Stimulated activated naive CD8-positive, alpha-beta T cell treated with anti-CD3 and anti-CD28 coated beads, Interleukin-15, amount 100 ng/mL, for 72 hours (primary cell): ENCODE results near the gene ASPHD1.
"Not testable (repeated sequence)": the region's sequence is repeated elsewhere in the genome, so short reads cannot be mapped to it uniquely, and the experiment has no call there.

Source experiments
- ATAC-seq: fragments of 150-1000 bp; cut with Tn5 transposase; 2 replicates; pipeline ENCODE4 v1.10.0; 2021; ENCODE audit warnings: mild to moderate bottlenecking, moderate library complexity
- DNase-seq, 2 donors: peaks; one replicate each; pipeline ENCODE4 v3.0.0; 2021 to 2022
- H3K27ac Mint-ChIP-seq, 2 donors: one replicate each; pipeline ENCODE4 v1.8.0; 2022; ENCODE audit warnings: mild to moderate bottlenecking in 2 of 2, mixed read lengths in 2 of 2, moderate library complexity in 2 of 2
- H3K27me3 Mint-ChIP-seq: one replicate; pipeline ENCODE4 v1.8.0; 2022; ENCODE audit warnings: mixed read lengths
- H3K4me1 Mint-ChIP-seq: one replicate; pipeline ENCODE4 v1.8.0; 2022; ENCODE audit warnings: mild to moderate bottlenecking, mixed read lengths
- H3K4me3 Mint-ChIP-seq, 2 donors: one replicate each; pipeline ENCODE4 v1.8.0; 2022; ENCODE audit warnings: mild to moderate bottlenecking in 2 of 2, mixed read lengths in 2 of 2, moderate library complexity in 1 of 2
- H3K9me3 Mint-ChIP-seq, 2 donors: one replicate each; pipeline ENCODE4 v1.8.0; 2022; ENCODE audit warnings: mixed read lengths in 2 of 2

The ASPHD1 gene, protein sequence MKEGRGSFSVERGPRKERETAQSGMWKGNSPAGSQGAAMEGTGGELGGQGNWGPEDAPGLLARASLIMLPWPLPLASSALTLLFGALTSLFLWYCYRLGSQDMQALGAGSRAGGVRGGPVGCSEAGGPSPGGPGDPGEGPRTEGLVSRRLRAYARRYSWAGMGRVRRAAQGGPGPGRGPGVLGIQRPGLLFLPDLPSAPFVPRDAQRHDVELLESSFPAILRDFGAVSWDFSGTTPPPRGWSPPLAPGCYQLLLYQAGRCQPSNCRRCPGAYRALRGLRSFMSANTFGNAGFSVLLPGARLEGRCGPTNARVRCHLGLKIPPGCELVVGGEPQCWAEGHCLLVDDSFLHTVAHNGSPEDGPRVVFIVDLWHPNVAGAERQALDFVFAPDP

DNA sequence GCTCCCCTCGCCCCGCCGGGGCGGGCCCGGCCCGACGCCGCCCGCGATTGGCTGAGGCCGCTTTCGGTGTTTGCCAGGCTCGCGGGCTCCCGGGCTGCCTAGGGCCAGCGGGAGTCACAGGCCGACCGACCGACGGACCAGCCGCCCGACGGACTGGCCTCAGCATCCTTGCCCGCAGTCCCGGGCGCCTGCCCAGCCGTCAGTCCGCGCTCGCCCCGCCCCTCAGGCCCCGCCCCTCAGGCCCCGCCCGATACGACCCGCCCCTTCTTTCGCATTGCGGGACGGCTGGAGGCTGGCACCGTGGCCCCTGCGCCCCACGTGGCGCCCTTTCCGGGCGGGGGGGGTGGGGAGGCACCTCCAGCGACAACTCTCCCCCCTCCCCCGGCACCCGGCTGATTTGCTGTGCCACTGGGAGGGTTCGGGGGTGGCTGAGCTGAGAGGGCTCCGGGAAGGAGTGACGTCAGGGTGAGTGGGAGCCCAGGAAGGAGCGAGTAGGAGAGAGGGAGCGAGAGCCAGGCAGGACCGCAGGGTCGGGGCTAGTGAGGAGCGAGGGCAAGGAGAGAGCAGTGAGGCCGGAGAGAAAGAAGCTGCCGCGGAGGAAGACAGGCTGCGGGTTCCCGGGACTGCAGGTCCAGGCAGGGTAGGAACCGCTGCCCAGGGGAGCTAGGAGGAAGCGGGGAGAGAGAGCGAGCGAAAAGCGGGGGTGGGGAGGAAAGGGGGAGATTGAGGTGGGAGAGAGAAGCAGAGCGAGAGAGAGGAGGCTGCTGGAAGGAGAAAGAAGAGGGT lies at the start of gene ASPHD1:
ASPHD1 (plus strand) TSS at position 387 of the 786 bp plus-strand sequence. CDS start 484 bp downstream, outside the sequence.
- ATAC-seq (peak; percentile 87), DNase-seq (peak; percentile 59 to 82)
- no peaks in the 10 kb centered on the region for H3K9me3 Mint-ChIP-seq
- peaks cover 50% of the 10 kb centered on the region for H3K27me3 Mint-ChIP-seq
- no peak within 1 kb of the TSS for H3K27ac Mint-ChIP-seq
- peak within 1 kb of the TSS; percentile 77 to 80 for H3K4me3 Mint-ChIP-seq
- peaks cover 28% of the 10 kb centered on the region for H3K4me1 Mint-ChIP-seq

DNA sequence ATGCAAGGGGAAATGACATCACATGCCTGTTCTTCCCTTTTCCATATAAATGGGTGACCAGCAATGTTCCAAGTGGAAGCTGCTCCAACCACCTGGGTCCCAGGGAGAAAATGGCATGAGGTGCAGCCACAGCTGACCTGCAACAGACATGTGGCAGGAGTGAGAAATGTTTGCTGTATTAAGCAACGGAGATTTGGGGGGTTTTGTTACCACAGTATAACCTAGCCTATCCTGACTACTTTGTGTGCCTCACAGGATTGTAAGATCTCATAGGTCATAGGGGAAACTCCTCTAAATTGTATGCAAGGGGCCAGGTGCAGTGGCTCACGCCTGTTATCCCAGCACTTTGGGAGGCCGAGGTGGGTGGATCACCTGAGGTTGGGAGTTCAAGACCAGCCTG lies 49.3 kb upstream of the ASPHD1 start:
- Mint-ChIP-seq H3K27me3 (no peaks in the 10 kb centered on the region), H3K4me3 (no peak overlapping the region), H3K4me1 (peaks cover 25% of the 10 kb centered on the region), H3K27ac (no peak overlapping the region), H3K9me3 (no peaks in the 10 kb centered on the region)
- ATAC-seq (no peak), DNase-seq (no peak)

DNA sequence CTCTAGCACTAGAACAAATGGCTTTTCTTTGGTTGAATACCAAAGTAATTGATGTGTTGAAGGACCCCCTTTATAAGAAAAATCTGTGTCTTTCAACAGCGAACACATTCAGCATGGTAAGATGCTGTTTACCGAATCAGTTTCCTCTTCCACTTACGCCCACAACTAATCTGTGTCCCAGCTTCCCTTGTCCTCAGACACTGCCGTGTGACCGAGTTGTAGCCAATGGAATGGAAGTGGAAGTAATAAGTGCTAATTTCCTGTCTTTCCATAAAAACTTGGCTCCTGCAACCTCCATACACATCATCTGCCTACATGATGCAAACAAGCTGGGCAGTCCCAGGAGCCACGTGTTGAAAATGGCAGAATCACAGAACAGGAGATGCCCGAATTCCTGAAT lies 47.6 kb upstream of the ASPHD1 start:
- ATAC-seq = no peak
- Mint-ChIP-seq H3K4me3 (no peak overlapping the region), H3K27ac (no peak overlapping the region), H3K4me1 (peaks cover 20% of the 10 kb centered on the region), H3K27me3 (no peaks in the 10 kb centered on the region), H3K9me3 (no peaks in the 10 kb centered on the region)
- DNase-seq = no peak

DNA sequence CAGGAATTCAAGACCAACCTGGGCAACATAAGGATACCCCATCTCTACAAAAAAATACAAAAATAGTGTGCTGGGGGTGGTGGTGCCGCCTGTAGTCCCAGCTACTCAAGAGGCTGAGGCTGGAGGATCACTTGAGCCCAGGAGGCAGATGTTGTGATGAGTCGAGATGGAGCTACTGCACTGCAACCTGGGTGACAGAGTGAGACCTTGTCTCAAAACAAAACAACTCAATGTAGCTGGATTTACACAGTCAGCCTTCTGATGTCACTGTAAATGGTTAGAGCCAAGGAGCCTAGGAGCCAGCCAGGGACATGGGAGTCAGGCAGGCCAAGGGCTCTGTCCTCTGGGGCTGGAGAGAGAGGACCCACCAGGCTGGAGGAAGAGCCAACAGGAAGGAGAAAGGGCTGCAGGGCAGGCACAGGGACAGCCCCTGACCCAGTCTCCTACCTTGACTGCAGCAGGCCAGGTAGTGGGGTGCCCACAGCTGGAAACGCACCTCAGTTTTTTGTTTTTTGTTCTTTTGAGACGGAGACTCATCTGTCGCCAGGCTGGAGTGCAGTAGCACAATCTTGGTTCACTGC lies 45.7 kb upstream of the ASPHD1 start:
- Mint-ChIP-seq H3K27ac (peak overlapping the region in 1 of 2 donors; percentile 75), H3K9me3 (no peaks in the 10 kb centered on the region), H3K4me1 (peaks cover 29% of the 10 kb centered on the region), H3K4me3 (no peak overlapping the region), H3K27me3 (no peaks in the 10 kb centered on the region)
- ATAC-seq (no peak), DNase-seq (no peak)

DNA sequence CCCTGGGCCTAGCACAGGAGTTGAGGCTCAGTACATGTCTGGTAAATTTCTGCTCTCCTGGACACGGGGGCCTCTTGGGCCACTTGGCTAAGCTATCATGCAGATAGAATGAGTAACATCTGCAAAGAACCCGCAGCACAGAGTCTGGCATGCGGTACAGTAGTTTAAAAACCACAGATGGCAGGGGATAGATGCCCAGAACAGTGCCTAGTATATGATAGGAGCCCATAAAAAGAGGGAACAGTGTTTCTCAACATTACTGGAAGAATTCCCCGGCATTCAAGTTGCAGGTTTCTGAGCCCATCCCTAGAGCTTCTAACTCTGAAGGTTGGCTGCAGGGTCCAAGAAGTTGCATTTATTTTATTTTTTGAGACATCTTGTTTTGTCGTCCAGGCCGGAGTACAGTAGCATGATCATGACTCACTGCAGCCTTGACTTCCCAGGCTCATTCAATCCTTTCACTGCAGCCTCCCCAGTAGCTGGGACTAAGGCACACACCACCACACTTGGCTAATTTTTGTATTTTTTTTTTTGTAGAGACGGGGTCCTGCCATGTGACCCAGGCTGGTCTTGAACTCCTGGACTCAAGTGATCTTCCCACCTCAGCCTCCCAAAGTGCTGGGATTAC lies 43.0 kb upstream of the ASPHD1 start:
- Mint-ChIP-seq H3K27me3 (no peaks in the 10 kb centered on the region), H3K9me3 (no peaks in the 10 kb centered on the region), H3K4me3 (no peak overlapping the region), H3K27ac (peak overlapping the region in 1 of 2 donors; percentile 24), H3K4me1 (peaks cover 47% of the 10 kb centered on the region)
- DNase-seq = no peak
- ATAC-seq = no peak

DNA sequence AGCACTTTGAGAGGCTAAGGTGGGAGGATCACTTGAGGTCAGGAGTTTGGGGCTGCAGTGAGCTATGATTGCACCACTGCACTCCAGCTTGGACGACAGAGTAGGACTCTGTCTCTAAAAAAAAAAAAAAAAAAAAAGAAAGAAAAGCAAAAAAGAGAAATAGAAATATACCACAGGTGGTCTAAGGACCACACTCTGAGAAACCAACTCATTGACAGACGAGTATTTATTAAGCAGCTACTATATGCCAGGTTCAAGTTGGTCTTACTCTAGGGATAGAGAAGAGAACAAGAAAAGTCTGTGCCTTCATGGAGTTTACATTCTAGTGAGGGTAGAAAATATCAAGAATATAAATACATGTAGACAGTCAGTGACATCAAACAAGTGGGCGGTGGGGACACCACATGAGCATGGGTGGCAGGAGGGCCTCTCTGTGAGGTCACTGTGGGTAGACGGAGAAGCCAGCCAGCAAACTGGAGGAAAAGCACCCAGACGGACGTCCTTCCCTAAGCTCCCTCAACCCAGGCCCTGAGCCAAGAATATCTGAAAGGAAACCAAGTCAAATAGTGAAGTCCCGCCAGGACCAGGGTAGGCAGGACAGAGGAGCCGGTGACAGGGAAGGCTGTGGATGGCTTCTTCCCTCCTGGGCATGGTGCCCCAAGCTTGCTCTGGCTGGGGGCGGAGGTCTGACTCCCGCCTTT lies 42.0 kb upstream of the ASPHD1 start:
- Mint-ChIP-seq H3K27ac (no peak overlapping the region), H3K4me1 (peaks cover 53% of the 10 kb centered on the region), H3K4me3 (no peak overlapping the region), H3K9me3 (no peaks in the 10 kb centered on the region), H3K27me3 (no peaks in the 10 kb centered on the region)
- DNase-seq (no peak), ATAC-seq (no peak)

DNA sequence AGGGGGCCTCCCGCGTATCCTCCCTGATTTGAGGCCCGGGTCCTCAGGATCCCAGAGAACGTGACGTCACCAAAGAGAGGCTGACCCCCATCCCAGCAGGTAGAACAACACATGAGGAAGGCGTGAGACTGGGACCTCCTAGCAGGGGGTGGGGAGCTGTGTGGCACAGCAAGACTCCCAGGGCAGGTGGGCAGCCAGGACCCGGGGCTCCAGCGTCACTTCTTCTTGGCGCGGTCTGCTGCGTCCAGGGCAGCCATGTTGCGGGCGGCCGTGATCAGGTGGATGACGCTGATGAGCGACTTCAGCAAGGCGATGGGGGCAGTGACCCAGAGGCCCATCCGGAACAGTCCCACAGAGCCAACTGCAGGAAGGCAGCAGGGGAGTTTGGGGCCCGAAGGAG lies 41.3 kb upstream of the ASPHD1 start:
- Mint-ChIP-seq H3K4me1 (peaks cover 59% of the 10 kb centered on the region), H3K9me3 (no peaks in the 10 kb centered on the region), H3K27ac (no peak overlapping the region), H3K4me3 (no peak overlapping the region), H3K27me3 (no peaks in the 10 kb centered on the region)
- DNase-seq (no peak), ATAC-seq (no peak)

DNA sequence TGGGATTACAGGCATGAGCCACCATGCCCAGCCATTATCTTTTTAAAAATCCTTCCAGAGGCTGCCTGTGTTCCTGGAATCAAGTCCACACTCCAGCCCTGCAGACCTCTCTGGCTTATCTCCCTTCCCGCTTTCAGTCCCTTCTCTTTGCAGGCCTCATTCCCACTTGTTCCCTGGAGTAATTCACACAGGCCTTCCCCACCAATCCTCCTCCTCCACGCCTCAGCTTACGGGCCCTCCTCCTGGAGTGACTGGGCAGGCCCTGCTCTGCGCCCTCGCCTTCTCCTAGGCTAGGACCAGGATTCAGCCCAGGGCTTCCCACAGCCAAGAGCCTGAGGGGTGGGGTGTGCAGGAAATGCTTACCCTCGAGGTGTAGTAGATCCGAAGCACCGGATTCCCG lies 40.1 kb upstream of the ASPHD1 start:
- H3K4me1 Mint-ChIP-seq = peaks cover 54% of the 10 kb centered on the region
- H3K4me3 Mint-ChIP-seq = no peak overlapping the region
- no peaks in the 10 kb centered on the region for H3K27me3 Mint-ChIP-seq
- ATAC-seq = no peak
- no peak overlapping the region for H3K27ac Mint-ChIP-seq
- H3K9me3 Mint-ChIP-seq = no peaks in the 10 kb centered on the region
- DNase-seq = no peak

DNA sequence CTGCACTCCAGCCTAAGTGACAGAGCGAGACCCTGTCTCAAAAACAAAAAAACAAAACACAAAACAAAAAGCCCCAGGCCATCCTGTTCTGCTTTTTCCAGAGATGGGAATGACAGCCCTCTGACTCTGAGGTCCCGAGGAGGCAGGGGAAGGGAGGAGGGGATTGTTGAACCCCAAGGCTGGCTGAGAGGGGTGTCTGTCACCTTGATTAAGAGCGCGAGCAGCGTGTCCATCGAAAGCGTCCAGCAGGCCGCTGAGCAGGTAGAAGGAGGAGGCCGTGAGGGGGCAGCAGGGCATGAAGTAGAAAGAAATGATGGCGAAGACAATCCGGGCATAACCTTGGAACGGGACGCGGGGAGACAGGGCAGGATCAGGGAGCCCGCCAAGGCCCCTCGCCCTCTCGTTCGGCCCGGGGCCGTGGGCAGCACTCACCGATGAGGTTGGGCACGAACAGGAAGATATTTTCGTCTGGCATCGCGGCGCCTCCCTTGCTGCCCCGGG lies 37.9 kb upstream of the ASPHD1 start:
- ATAC-seq (no peak), DNase-seq (peak in 1 of 2 donors; percentile 15)
- Mint-ChIP-seq H3K9me3 (no peaks in the 10 kb centered on the region), H3K4me1 (peaks cover 54% of the 10 kb centered on the region), H3K27ac (peak overlapping the region; percentile 98 to 99), H3K4me3 (peak overlapping the region; percentile 93 to 96), H3K27me3 (no peaks in the 10 kb centered on the region)

DNA sequence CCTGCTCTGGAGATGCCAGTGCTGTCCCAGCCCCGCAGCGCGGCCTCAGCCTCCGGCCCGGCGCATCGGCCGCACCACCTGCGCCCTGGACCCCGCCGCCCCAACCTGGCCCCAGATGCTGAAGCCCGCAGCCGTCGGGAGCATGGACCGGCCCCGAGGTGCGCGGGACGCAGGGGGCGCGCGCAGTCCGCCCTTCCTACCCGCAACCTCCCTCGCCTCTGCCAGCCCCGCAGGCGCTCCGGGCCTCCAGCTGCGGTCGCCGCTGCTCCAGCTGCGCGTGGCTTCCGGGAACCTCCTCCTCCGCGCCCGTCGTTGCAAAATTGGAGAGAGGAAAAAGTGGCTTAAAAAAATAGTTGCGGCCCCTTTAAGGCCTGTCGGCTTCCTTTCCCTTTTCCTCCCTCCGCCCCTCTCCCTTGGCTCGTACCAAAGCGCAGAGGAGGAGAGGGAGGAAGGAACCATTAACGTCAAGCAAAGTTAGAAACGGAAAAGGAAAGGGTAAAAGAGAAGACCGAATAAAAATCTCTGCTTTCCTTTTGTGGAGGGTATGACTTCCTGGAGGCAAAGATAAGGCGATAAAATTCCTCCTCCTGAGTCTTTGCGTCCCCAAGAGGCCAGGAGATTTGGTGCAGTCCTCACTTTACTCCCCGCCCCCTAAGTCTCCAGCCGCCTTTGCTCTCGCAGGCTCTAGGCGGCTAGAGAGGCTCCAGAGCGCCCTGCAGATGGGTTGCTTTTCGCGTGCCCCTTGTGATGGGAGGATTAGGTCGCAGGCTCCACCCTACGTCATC lies 37.2 kb upstream of the ASPHD1 start, which contains the start of gene CDIPT:
CDIPT (minus strand) TSS at position 343 of the 785 bp plus-strand sequence. CDS start 369 bp downstream, outside the sequence.
- Mint-ChIP-seq H3K4me1 (peaks cover 53% of the 10 kb centered on the region), H3K9me3 (no peaks in the 10 kb centered on the region), H3K27ac (peak within 1 kb of the TSS; percentile 99), H3K27me3 (no peaks in the 10 kb centered on the region), H3K4me3 (peak within 1 kb of the TSS; percentile 93 to 96)
- peak; percentile 99 for ATAC-seq
- peak; percentile 92 to 95 for DNase-seq

DNA sequence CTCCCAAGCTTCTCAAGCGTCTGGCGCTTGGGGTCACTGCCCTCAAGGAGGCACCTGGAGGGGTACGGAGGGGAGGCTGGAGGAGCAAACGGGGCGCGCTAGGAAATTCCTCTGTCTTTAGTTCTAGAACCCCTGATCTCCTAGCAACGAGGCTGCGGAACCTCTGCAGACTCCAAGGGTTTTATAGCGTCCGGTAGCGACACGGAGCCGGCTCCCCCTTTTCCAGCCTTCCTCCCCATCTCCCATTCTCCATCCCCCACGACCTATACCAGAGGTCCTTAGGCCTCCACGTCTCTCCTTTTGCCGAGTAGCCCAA lies 36.7 kb upstream of the ASPHD1 start:
- no peaks in the 10 kb centered on the region for H3K27me3 Mint-ChIP-seq
- H3K4me3 Mint-ChIP-seq = peak overlapping the region; percentile 93 to 96
- peaks cover 48% of the 10 kb centered on the region for H3K4me1 Mint-ChIP-seq
- H3K9me3 Mint-ChIP-seq = no peaks in the 10 kb centered on the region
- peak overlapping the region; percentile 33 to 99 for H3K27ac Mint-ChIP-seq
- no peak for ATAC-seq
- DNase-seq = no peak

DNA sequence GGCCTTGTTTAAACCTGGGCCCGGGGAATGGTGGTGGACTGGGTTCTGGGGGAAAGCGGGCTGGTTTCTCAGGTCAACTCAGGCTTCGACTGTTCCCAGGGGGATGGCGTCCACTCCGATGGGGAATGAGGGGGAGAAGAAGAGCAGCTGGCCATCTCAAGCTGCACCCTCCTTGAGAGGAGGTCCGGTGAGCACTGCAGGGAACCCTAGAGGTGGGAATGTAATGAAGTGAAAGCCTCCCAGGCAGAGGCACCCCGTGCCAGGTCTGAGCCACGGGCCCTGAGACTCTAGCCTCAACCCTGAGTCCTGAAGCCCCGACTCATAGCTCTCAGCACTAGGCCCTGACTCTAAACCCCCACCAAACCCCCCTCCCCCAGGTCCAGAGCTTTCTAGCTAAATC lies 36.1 kb upstream of the ASPHD1 start:
- H3K27ac Mint-ChIP-seq = no peak overlapping the region
- ATAC-seq = no peak
- no peaks in the 10 kb centered on the region for H3K9me3 Mint-ChIP-seq

DNA sequence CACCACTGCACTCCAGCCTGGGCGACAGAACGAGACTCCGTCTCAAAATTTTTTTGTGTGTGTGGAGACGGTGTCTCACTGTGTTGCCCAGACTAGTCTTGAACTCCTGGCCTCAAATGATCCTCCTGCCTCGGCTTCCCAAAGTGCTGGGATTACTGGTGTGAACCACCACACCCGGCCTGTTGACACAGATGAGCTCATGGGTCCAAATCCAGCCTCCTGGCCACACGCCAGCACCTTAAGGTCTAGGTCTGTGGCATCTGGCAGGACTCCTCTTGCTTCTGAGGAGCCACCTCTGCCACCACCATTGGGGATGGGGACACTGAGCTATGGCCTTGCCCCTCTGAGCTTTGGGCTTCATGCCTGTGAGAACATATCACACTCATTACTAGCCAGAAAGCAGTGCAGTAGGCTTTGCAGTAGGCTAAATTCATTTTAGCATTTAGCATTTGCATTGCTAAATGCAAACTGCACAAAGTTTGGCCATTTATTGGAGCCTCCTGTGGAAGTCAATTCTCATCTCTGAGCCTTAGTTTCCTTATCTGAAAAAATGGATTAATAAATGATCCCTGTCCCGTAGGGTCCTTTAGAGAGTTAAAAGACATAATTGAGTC lies 31.8 kb upstream of the ASPHD1 start:
- Mint-ChIP-seq H3K27me3 (no peaks in the 10 kb centered on the region), H3K4me3 (no peak overlapping the region), H3K4me1 (peaks cover 7% of the 10 kb centered on the region), H3K27ac (no peak overlapping the region), H3K9me3 (no peaks in the 10 kb centered on the region)
- DNase-seq (no peak), ATAC-seq (no peak)

More for the DNA sequence above, 36.1 kb upstream of the ASPHD1 start:
- no peak for DNase-seq
- H3K4me3 Mint-ChIP-seq = no peak overlapping the region
- H3K4me1 Mint-ChIP-seq = peaks cover 42% of the 10 kb centered on the region
- H3K27me3 Mint-ChIP-seq = no peaks in the 10 kb centered on the region

DNA sequence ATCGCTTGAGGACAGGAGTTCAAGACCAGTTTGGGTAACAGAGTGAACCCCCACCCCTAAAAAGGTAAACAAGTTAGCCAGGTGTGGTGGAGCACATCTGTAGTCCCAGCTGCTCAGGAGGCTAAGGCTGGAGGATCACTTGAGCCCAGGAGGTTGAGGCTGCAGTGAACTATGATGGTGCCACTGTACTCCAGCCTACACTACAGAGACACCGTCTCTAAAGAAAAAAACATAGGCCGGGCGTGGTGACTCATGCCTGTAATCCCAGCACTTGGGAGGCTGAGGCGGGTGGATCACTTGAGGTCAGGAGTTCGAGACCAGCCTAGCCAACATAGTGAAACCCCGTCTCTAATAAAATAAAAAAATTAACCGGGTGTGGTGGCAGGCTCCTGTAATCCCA lies 31.2 kb upstream of the ASPHD1 start:
- not testable (repeated sequence) for H3K4me3 Mint-ChIP-seq, H3K4me1 Mint-ChIP-seq, ATAC-seq, DNase-seq, H3K27me3 Mint-ChIP-seq, H3K9me3 Mint-ChIP-seq, H3K27ac Mint-ChIP-seq
